Gastrocnemius medialis (tissue), 4 donors: Measurements from ENCODE around the gene CERS3. TPM values are rescaled to one million over a fixed set of nuclear protein-coding genes. Genes with fewer than 3 reads are reported as not detected.

Experiments
- ATAC-seq, 2 donors: fragments of 150-250 bp; one replicate each; pipeline ENCODE4 v1.9.1; 2016
- DNase-seq, 2 donors: peaks; one replicate each; pipeline ENCODE4 v3.0.0-alpha.2; 2019
- H3K27ac ChIP-seq, 4 donors: fragments of 200-600 bp; sonication (generic); 1 replicate in 1 of 4; 2 replicates in 3 of 4; pipeline ENCODE4 v1.5.1; 2016 to 2018; ENCODE audit warnings: mild to moderate bottlenecking in 2 of 4, moderate library complexity in 1 of 4
- H3K27me3 ChIP-seq, 3 donors: fragments of 200-600 bp; sonication (generic) in 2 of 3; 1 replicate in 1 of 3; 2 replicates in 2 of 3; pipeline versions ENCODE4 v1.5.1 to v1.6.0; 2016 to 2019; ENCODE audit warnings: mild to moderate bottlenecking in 1 of 3, moderate library complexity in 1 of 3
- H3K36me3 ChIP-seq, 2 donors: fragments of 200-600 bp; sonication (generic) in 1 of 2; one replicate each; pipeline ENCODE4 v1.5.1; 2017 to 2018
- H3K4me1 ChIP-seq, 2 donors: fragments of 200-600 bp; sonication (generic) in 1 of 2; one replicate each; pipeline ENCODE4 v1.5.1; 2016 to 2017; ENCODE audit warnings: mild to moderate bottlenecking in 2 of 2
- H3K4me3 ChIP-seq, 4 donors: fragments of 200-600 bp; sonication (generic) in 3 of 4; 1 replicate in 1 of 4; 2 replicates in 3 of 4; pipeline ENCODE4 v1.5.1; 2016 to 2019; ENCODE audit warnings: mild to moderate bottlenecking in 2 of 4
- H3K9me3 ChIP-seq, 3 donors: fragments of 200-600 bp; sonication (generic) in 2 of 3; 1 replicate in 1 of 3; 2 replicates in 2 of 3; pipeline ENCODE4 v1.5.1; 2016 to 2019
- CTCF ChIP-seq, 5 experiments: fragments of 450-650 bp in 3 of 5; fragments of 200-600 bp in 2 of 5; sonication (generic) in 2 of 5; IDR thresholded peaks in 4 of 5; conservative IDR thresholded peaks in 1 of 5; 1 replicate in 4 of 5; 2 replicates in 1 of 5; pipeline ENCODE4 v1.5.1; 2016 to 2019; ENCODE audit warnings: antibody characterized with exemption in 5 of 5, mild to moderate bottlenecking in 3 of 5, moderate library complexity in 3 of 5
- POLR2A ChIP-seq, 2 donors: fragments of 450-650 bp; IDR thresholded peaks; one replicate each; pipeline ENCODE4 v1.6.1; 2017; ENCODE audit warnings: antibody characterized with exemption in 2 of 2, mild to moderate bottlenecking in 2 of 2, moderate library complexity in 2 of 2
- in situ Hi-C, 4 donors: fragments of 200-750 bp; cut with MboI; loops; one replicate each; pipeline versions ENCODE4 v1.15.0 to v1.8.0; 2017; ENCODE audit warnings: low sequenced_read_pairs in 4 of 4
- intact Hi-C: fragments of 100-400 bp; cut with DNase I; formaldehyde crosslinking; loops from one replicate; pipeline ENCODE4 v1.15.1; 2023; ENCODE audit warnings: low total_unique reads
- total RNA-seq, 4 donors: library from RNA; depleted of rRNA; stranded (reverse); fragments of >200 nt; gene quantifications; one replicate each; pipeline versions ENCODE4 v1.1.0 to v1.2.3, GENCODE V29; 2016

CERS3 gene
- total RNA-seq, 4 donors from 2014 or later = 0.52 to 0.97 TPM; not detected in 2

DNA sequence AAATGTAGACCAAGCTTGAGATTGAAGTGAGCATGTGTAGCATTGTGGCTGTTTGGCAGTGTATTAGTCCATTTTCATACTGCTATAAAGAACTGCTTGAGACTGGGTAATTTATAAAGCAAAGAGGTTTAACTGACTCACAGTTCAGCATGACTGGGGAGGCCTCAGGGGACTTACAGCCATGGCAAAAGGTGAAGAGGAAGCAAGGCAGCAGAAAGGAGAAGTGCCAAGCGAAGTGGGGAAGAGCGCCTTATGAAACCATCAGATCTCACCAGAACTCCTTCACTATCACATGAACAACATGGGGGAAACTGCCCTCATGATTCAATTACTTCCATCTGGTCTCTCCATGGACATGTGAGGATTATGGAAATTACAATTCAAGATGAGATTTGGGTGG, 8.6 kb upstream of the CERS3 start:
- Histone ChIP-seq H3K27me3 (no peaks in the 10 kb centered on the region), H3K4me3 (no peak overlapping the region), H3K9me3 (no peaks in the 10 kb centered on the region), H3K27ac (no peak overlapping the region), H3K36me3 (no peaks in the 10 kb centered on the region), H3K4me1 (no peaks in the 10 kb centered on the region)
- no peak for ATAC-seq
- in situ Hi-C loops = no loop called here
- DNase-seq = no peak
- TF ChIP-seq POLR2A (IDR thresholded peaks at IDR 0.05) (no peak), CTCF (IDR thresholded peaks at IDR 0.05 in 4 of 5, conservative IDR thresholded peaks at IDR 0.05 in 1 of 5) (no peak)
- intact Hi-C loops = no loop called here

GRCh38 chr15:100536733-100537132, 8.0 kb upstream of the CERS3 start:
- in situ Hi-C loops = no loop called here
- ATAC-seq = no peak
- intact Hi-C loops = no loop called here

GRCh38 chr15:100533886-100534285, 5.1 kb upstream of the CERS3 start:
- no peaks in the 10 kb centered on the region for H3K36me3 ChIP-seq
- no peaks in the 10 kb centered on the region for H3K9me3 ChIP-seq
- no peak overlapping the region for H3K27ac ChIP-seq
- TF ChIP-seq POLR2A (IDR thresholded peaks at IDR 0.05) = no peak
- TF ChIP-seq CTCF (IDR thresholded peaks at IDR 0.05 in 4 of 5, conservative IDR thresholded peaks at IDR 0.05 in 1 of 5) = no peak
- in situ Hi-C loops (no loop called here), intact Hi-C loops (no loop called here)
- DNase-seq (no peak), ATAC-seq (no peak)
- H3K4me1 ChIP-seq = no peaks in the 10 kb centered on the region
- no peak overlapping the region for H3K4me3 ChIP-seq
- no peaks in the 10 kb centered on the region for H3K27me3 ChIP-seq

More at GRCh38 chr15:100536733-100537132, 8.0 kb upstream of the CERS3 start:
- Histone ChIP-seq H3K4me1 (no peaks in the 10 kb centered on the region), H3K9me3 (no peaks in the 10 kb centered on the region), H3K4me3 (no peak overlapping the region), H3K27me3 (no peaks in the 10 kb centered on the region), H3K27ac (no peak overlapping the region), H3K36me3 (no peaks in the 10 kb centered on the region)
- TF ChIP-seq CTCF (IDR thresholded peaks at IDR 0.05 in 4 of 5, conservative IDR thresholded peaks at IDR 0.05 in 1 of 5) = no peak
- no peak for TF ChIP-seq POLR2A (IDR thresholded peaks at IDR 0.05)
- DNase-seq = no peak

DNA sequence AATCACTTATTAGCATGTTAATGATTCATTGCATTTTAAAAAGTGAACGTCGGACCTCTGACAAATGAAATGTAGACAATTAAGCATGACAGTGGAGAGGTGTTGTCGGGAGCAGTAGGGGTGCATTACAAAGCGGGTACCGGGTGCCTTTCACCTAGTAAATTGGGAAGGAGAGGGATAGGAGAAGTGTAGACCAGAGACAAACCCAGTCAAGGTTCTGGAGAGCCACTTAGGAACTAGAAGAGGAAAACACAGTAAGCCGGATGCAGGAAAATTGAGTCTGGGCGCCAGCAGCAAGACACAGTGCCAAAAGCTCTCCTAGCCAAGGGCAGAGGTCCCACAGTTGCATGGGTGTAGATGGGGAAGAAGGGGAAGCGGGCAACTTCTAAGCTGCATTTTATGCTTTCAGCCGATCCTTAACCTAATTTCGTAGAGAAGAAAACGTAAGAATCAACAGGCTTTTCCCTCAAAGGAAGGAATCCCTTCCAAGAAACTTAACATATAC, 3.1 kb upstream of the CERS3 start:
- no peaks in the 10 kb centered on the region for H3K4me1 ChIP-seq
- no peak overlapping the region for H3K27ac ChIP-seq
- H3K27me3 ChIP-seq = no peaks in the 10 kb centered on the region
- H3K9me3 ChIP-seq = no peaks in the 10 kb centered on the region
- no peak overlapping the region for H3K4me3 ChIP-seq
- intact Hi-C loops (no loop called here), in situ Hi-C loops (no loop called here)
- ATAC-seq (no peak), DNase-seq (no peak)
- TF ChIP-seq CTCF (IDR thresholded peaks at IDR 0.05 in 4 of 5, conservative IDR thresholded peaks at IDR 0.05 in 1 of 5) = no peak
- TF ChIP-seq POLR2A (IDR thresholded peaks at IDR 0.05) = no peak
- H3K36me3 ChIP-seq = no peaks in the 10 kb centered on the region

DNA sequence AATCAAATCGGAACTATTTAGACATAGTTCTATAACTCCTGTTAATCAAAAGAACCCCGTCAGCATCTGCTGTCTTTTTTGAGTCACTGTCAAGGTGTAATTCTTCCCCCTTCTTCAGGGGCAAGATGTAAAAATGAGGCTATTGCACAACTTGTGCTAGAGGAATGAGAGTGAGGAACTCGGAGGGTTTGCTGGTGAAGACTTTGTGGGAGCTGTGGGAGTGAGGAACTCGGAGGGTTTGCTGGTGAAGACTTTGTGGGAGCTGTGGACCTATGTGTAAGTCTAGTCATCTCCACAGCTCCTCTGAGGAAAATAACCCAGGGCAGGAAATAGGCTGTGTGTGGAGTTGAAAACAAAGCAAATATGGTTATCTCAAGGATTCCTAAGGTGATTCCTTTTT, 2.5 kb upstream of the CERS3 start:
- no peak for TF ChIP-seq POLR2A (IDR thresholded peaks at IDR 0.05)
- Histone ChIP-seq H3K36me3 (no peaks in the 10 kb centered on the region), H3K27ac (no peak overlapping the region), H3K27me3 (no peaks in the 10 kb centered on the region), H3K4me1 (peaks cover 5% of the 10 kb centered on the region in 2 donors), H3K4me3 (no peak overlapping the region), H3K9me3 (no peaks in the 10 kb centered on the region)
- in situ Hi-C loops = no loop called here
- ATAC-seq (no peak), DNase-seq (no peak)
- intact Hi-C loops = no loop called here
